IMR-90 (cell line): ENCODE results near the gene EGFL7. TPM values are rescaled to one million over a fixed set of nuclear protein-coding genes. Genes with fewer than 3 reads are reported as not detected.

Experiments
- ATAC-seq: fragments of 200-7000 bp; cut with Tn5 transposase; 2 replicates; pipeline ENCODE4 v1.9.1; 2020; ENCODE audit warnings: low read depth, mild to moderate bottlenecking, moderate library complexity
- BruUV-seq: library from RNA; stranded (reverse); fragments of 400-500 nt; replicated peaks from 2 replicates; lab custom pipeline; 2021; lab: Mats Ljungman, UMichigan
- CTCF ChIA-PET: fragments of 300-600 bp; formaldehyde crosslinking; extraction: SDS; loops from one replicate; lab custom pipeline; 2021; ENCODE audit warnings: antibody characterized with exemption; lab: Yijun Ruan, JAX
- POLR2A ChIA-PET: fragments of 300-600 bp; sonication (Branson Sonifier 250); formaldehyde crosslinking; loops from one replicate; lab custom pipeline; 2022; ENCODE audit warnings: antibody characterized with exemption; ENCODE audit not compliant: unreplicated experiment; lab: Charles Lee
- DNase-seq: peaks from one replicate; pipeline ENCODE4 v3.0.0; 2013
- H2AFZ ChIP-seq: replicated peaks from 2 replicates; pipeline ENCODE3; 2013; ENCODE audit warnings: low read length, mild to moderate bottlenecking; ENCODE audit not compliant: poor library complexity
- H2AK5ac ChIP-seq: 2 replicates; pipeline ENCODE4 v1.6.1; 2013; ENCODE audit warnings: low read depth, low read length, inconsistent platforms
- H2AK9ac ChIP-seq: replicated peaks from 2 replicates; pipeline ENCODE3; 2013; ENCODE audit warnings: mild to moderate bottlenecking, low read depth, low read length, moderate library complexity; ENCODE audit not compliant: poor library complexity
- H2BK120ac ChIP-seq: 2 replicates; pipeline ENCODE4 v1.6.1; 2013; ENCODE audit warnings: low read depth, low read length, inconsistent platforms
- H2BK15ac ChIP-seq: 3 replicates; pipeline ENCODE4 v1.6.1; 2013; ENCODE audit warnings: low read depth, low read length, inconsistent platforms
- H2BK20ac ChIP-seq: 2 replicates; pipeline ENCODE4 v1.6.1; 2013; ENCODE audit warnings: low read depth, mild to moderate bottlenecking, inconsistent platforms, low read length, moderate library complexity
- H2BK5ac ChIP-seq: 2 replicates; pipeline ENCODE4 v1.6.1; 2013; ENCODE audit warnings: mild to moderate bottlenecking, low read depth, low read length, inconsistent platforms; ENCODE audit not compliant: poor library complexity, severe bottlenecking
- H3K14ac ChIP-seq: replicated peaks from 2 replicates; pipeline ENCODE4 v1.6.1; 2013; ENCODE audit warnings: low read depth, low read length, inconsistent platforms
- H3K18ac ChIP-seq: 2 replicates; pipeline ENCODE4 v1.6.1; 2013; ENCODE audit warnings: low read depth, low read length, control low read depth
- H3K23ac ChIP-seq: 2 replicates; pipeline ENCODE4 v1.6.1; 2013; ENCODE audit warnings: low read depth, low read length, inconsistent platforms
- H3K27ac ChIP-seq: 2 replicates; pipeline ENCODE4 v1.5.1; 2013; ENCODE audit warnings: mild to moderate bottlenecking, control low read depth, low read length; ENCODE audit not compliant: insufficient read depth
- H3K27me3 ChIP-seq: 2 replicates; pipeline ENCODE4 v1.6.1; 2013; ENCODE audit warnings: low read length; ENCODE audit not compliant: control insufficient read depth, insufficient read depth
- H3K36me3 ChIP-seq: 2 replicates; pipeline ENCODE4 v1.6.1; 2013; ENCODE audit warnings: low read length, mixed read lengths; ENCODE audit not compliant: control insufficient read depth, insufficient read depth
- H3K4ac ChIP-seq: 2 replicates; pipeline ENCODE4 v1.6.1; 2013; ENCODE audit warnings: low read depth, low read length, inconsistent platforms
- H3K4me1 ChIP-seq: 2 replicates; pipeline ENCODE4 v1.6.1; 2013; ENCODE audit warnings: low read length, mixed read lengths; ENCODE audit not compliant: control insufficient read depth, insufficient read depth
- H3K4me2 ChIP-seq: 2 replicates; pipeline ENCODE4 v1.6.1; 2013; ENCODE audit warnings: low read depth, mild to moderate bottlenecking, control low read depth, low read length, moderate library complexity
- H3K4me3 ChIP-seq: 2 replicates; pipeline ENCODE4 v1.5.1; 2013; ENCODE audit warnings: low read depth, mild to moderate bottlenecking, control low read depth, low read length, moderate library complexity; ENCODE audit not compliant: insufficient read depth
- H3K56ac ChIP-seq: 2 replicates; pipeline ENCODE4 v1.6.1; 2013; ENCODE audit warnings: low read length, inconsistent platforms; ENCODE audit not compliant: insufficient read depth; ENCODE audit errors: extremely low read depth
- H3K79me1 ChIP-seq, 2 experiments: 2 replicates each; pipeline ENCODE4 v1.6.1; 2013; ENCODE audit warnings: low read length in 2 of 2, inconsistent platforms in 1 of 2, low read depth in 1 of 2
- H3K9ac ChIP-seq: 2 replicates; pipeline ENCODE4 v1.6.1; 2013; ENCODE audit warnings: low read depth, low read length, control low read depth
- H3K9me1 ChIP-seq: 2 replicates; pipeline ENCODE4 v1.6.1; 2013; ENCODE audit warnings: low read length, inconsistent platforms; ENCODE audit not compliant: insufficient read depth
- H3K9me3 ChIP-seq: 2 replicates; pipeline ENCODE4 v1.6.1; 2013; ENCODE audit warnings: low read length; ENCODE audit not compliant: control insufficient read depth, insufficient read depth
- H4K20me1 ChIP-seq: 2 replicates; pipeline ENCODE4 v1.6.1; 2013; ENCODE audit warnings: low read length, inconsistent platforms; ENCODE audit not compliant: insufficient read depth
- H4K5ac ChIP-seq: 2 replicates; pipeline ENCODE4 v1.6.1; 2013; ENCODE audit warnings: mild to moderate bottlenecking, low read depth, low read length, control low read depth
- H4K8ac ChIP-seq, 2 experiments: 2 replicates each; pipeline ENCODE4 v1.6.1; 2013; ENCODE audit warnings: low read depth in 2 of 2, low read length in 2 of 2, control low read depth in 1 of 2, inconsistent platforms in 1 of 2
- H4K91ac ChIP-seq: 2 replicates; pipeline ENCODE4 v1.6.1; 2013; ENCODE audit warnings: low read depth, low read length, inconsistent platforms; ENCODE audit not compliant: insufficient read depth
- BHLHE40 ChIP-seq: fragments of 150-350 bp; IDR thresholded peaks from 2 replicates; pipeline ENCODE4 v1.6.1; 2016; ENCODE audit warnings: mild to moderate bottlenecking, low read depth, low read length
- CHD1 ChIP-seq: IDR thresholded peaks from 2 replicates; pipeline ENCODE4 v1.6.1; 2012; ENCODE audit warnings: low read depth, low read length, improper control_type of control experiment
- FOS ChIP-seq: fragments of 150-350 bp; IDR thresholded peaks from 2 replicates; pipeline ENCODE4 v1.6.1; 2016; ENCODE audit warnings: low read depth, low read length
- MAFK ChIP-seq: IDR thresholded peaks from 2 replicates; pipeline ENCODE4 v1.6.1; 2012; ENCODE audit warnings: low read depth, low read length, improper control_type of control experiment
- MXI1 ChIP-seq: IDR thresholded peaks from 2 replicates; pipeline ENCODE4 v1.6.1; 2012; ENCODE audit warnings: low read depth, mild to moderate bottlenecking, low read length, moderate library complexity, borderline replicate concordance
- NFE2L2 ChIP-seq: fragments of 150-350 bp; IDR thresholded peaks from 2 replicates; pipeline ENCODE4 v1.6.1; 2016; ENCODE audit warnings: low read depth, mild to moderate bottlenecking, low read length
- POLR2A ChIP-seq: IDR thresholded peaks from 2 replicates; pipeline ENCODE4 v1.6.1; 2012; ENCODE audit warnings: mild to moderate bottlenecking, low read depth, low read length
- RAD21 ChIP-seq: IDR thresholded peaks from 2 replicates; pipeline ENCODE4 v1.6.1; 2012; ENCODE audit warnings: low read length, improper control_type of control experiment
- WGBS, 2 experiments: methylation state at CpG; one replicate each; pipeline versions ENCODE4 v1.1.5 to v1.1.7; 2013; ENCODE audit warnings: missing lambda C conversion rate in 2 of 2; ENCODE audit not compliant: insufficient read length in 1 of 2; ENCODE audit errors: extremely low coverage in 2 of 2; 5-methylcytosine and 5-hydroxymethylcytosine counted together
- dilution Hi-C: fragments of 300-500 bp; cut with HindIII; formaldehyde crosslinking; loops from one replicate; pipeline ENCODE4 v1.14.3; 2018; ENCODE audit warnings: low sequenced_read_pairs; ENCODE audit not compliant: unreplicated experiment
- in situ Hi-C: fragments of 300-500 bp; cut with MboI; formaldehyde crosslinking; loops from 3 replicates; pipeline ENCODE4 v1.14.3; 2019; ENCODE audit warnings: low sequenced_read_pairs, inconsistent platforms, mixed read lengths
- intact Hi-C: fragments of 100-400 bp; cut with micrococcal nuclease; formaldehyde crosslinking; loops from 2 replicates; pipeline ENCODE4 v1.10.0; 2022
- polyA plus RNA-seq, 3 experiments: library from polyadenylated mRNA; depleted of rRNA; stranded (reverse); fragments of >200 nt; gene quantifications; 2 replicates each; pipeline ENCODE4 v1.2.3, GENCODE V29; 2012; ENCODE audit warnings: low replicate concordance in 1 of 3
- total RNA-seq: library from RNA; depleted of rRNA; stranded (reverse); fragments of >200 nt; gene quantifications from 2 replicates; pipeline ENCODE4 v1.2.3, GENCODE V29; 2012
- TF ChIP-seq, protein P1 (sequence below): fragments of 150-350 bp; IDR thresholded peaks from 2 replicates; pipeline ENCODE4 v1.6.1; 2017; ENCODE audit warnings: mild to moderate bottlenecking, antibody characterized with exemption, low read length, low read depth

EGFL7 gene
- total and polyA plus RNA-seq, 2 of the 4 experiments (the other 2 are of a cell fraction) = 2.2 to 10.4 TPM

DNA sequence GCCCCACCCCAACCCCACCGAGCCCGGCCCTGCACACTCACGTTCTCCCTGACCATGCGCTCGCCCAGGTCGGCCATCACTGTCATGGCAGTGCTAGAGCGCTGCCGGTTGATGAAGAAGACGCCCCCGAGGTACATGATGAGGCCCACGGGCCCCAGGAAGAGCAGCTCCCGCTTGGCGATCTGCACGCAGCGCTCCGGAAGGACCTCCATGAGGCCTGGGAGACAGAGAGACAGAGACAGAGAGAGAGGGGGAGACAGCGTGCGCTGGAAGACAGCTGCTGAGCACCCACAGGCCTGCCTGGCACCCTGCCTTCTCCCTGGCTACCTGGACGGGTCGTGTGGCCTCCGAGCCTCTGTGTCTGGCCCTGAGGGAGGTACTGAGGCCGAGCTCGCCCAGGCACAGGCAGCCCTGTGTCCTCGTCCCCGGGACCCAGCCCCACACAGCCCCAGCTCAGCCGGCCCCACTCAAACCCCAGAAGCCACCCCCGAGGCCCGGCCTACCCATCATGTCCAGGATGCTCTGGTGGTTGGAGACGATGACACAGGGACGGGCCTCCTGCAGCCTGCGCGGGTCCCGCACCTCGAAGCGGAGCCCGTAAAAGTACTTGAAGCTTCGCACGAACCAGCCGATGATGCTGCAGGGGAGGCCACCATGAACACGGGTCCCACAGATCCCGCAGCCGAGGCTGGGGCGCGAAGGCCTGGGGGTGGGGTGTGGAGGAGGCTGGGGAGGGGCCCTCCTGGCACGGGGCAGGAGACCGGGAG, 14.4 kb downstream of the EGFL7 start:
- H2BK15ac ChIP-seq = no peak overlapping the region
- peaks cover 0 to 19% of the 10 kb centered on the region in 2 experiments; a peak in 1 of 4 replicates for H3K79me1 ChIP-seq
- H4K5ac ChIP-seq = no peak overlapping the region
- no peak overlapping the region for H3K4ac ChIP-seq
- intact Hi-C loops = no loop called here
- H3K56ac ChIP-seq = no peak overlapping the region
- peaks cover 18% of the 10 kb centered on the region; the same call in 1 of the 2 replicates for H3K36me3 ChIP-seq
- DNase-seq (no peak), ATAC-seq (no peak)
- no peak overlapping the region for H2AK5ac ChIP-seq
- no peak overlapping the region for H2AFZ ChIP-seq
- no peak overlapping the region for H2BK5ac ChIP-seq
- no peak overlapping the region for H4K8ac ChIP-seq
- dilution Hi-C loops = no loop called here
- H3K23ac ChIP-seq = no peak overlapping the region
- H3K9ac ChIP-seq = no peak overlapping the region
- no peaks in the 10 kb centered on the region for H3K9me3 ChIP-seq
- H2BK20ac ChIP-seq = no peak overlapping the region
- no peak overlapping the region for H2BK120ac ChIP-seq
- no peak overlapping the region for H3K4me3 ChIP-seq
- in situ Hi-C loops = no loop called here
- no peaks in the 10 kb centered on the region for H3K9me1 ChIP-seq
- POLR2A ChIA-PET = no interaction called here
- no peak overlapping the region for H3K27ac ChIP-seq
- no peak overlapping the region for H4K91ac ChIP-seq
- 92% methylated on average over 26 of the region's 46 CpGs; no CpG with 5 or more reads in 1 of the 2 experiments for WGBS, 2 experiments
- TF ChIP-seq NFE2L2 = no peak
- TF ChIP-seq CHD1 = no peak
- TF ChIP-seq, protein P1, sequence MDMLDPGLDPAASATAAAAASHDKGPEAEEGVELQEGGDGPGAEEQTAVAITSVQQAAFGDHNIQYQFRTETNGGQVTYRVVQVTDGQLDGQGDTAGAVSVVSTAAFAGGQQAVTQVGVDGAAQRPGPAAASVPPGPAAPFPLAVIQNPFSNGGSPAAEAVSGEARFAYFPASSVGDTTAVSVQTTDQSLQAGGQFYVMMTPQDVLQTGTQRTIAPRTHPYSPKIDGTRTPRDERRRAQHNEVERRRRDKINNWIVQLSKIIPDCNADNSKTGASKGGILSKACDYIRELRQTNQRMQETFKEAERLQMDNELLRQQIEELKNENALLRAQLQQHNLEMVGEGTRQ = no peak
- no peak for TF ChIP-seq RAD21
- TF ChIP-seq MAFK = no peak
- no peak for TF ChIP-seq POLR2A
- no peak for TF ChIP-seq FOS
- no peak for TF ChIP-seq MXI1
- no peak for TF ChIP-seq BHLHE40
- H4K20me1 ChIP-seq = peaks cover 5% of the 10 kb centered on the region; the same call in 1 of the 2 replicates
- no peak overlapping the region for H3K14ac ChIP-seq
- H3K4me1 ChIP-seq = no peaks in the 10 kb centered on the region
- CTCF ChIA-PET = no interaction called here
- H2AK9ac ChIP-seq = no peak overlapping the region
- H3K4me2 ChIP-seq = no peak overlapping the region
- H3K18ac ChIP-seq = no peak overlapping the region
- H3K27me3 ChIP-seq = no peaks in the 10 kb centered on the region
- no TSS peak for BruUV-seq
